Measurements from ENCODE around the gene ZC3H15.

- TF ChIP-seq POLR2A (IDR thresholded peaks at IDR 0.05; ENCODE audit: control extremely low read depth in 1 of 2, low read depth in 2 of 2, low read length in 2 of 2) (no peak), CREB1 (IDR thresholded peaks at IDR 0.05) (no peak), PHF8 (conservative IDR thresholded peaks at IDR 0.05; ENCODE audit: low read depth, low read length) (no peak), CTCF (IDR thresholded peaks at IDR 0.05; ENCODE audit: control extremely low read depth in 1 of 3, insufficient read depth in 1 of 3, low read depth in 1 of 3, low read length in 3 of 3) (no peak), EGR1 (IDR thresholded peaks at IDR 0.05; ENCODE audit: borderline replicate concordance, low read depth, low read length) (no peak), EZH2 (IDR thresholded peaks at IDR 0.05; ENCODE audit: low read depth, low read length, severe bottlenecking) (no peak), CBX5 (IDR thresholded peaks at IDR 0.05; ENCODE audit: low read depth, low read length) (no peak), HDAC2 (IDR thresholded peaks at IDR 0.05; ENCODE audit: borderline replicate concordance in 1 of 2, low read depth in 2 of 2, low read length in 2 of 2) (no peak)
Measured at GRCh38 chr2:186515376-186515775, 29.3 kb downstream of the ZC3H15 start.

Data from H1 (cell line).